Epithelial cell of esophagus (primary cell): ENCODE results near the gene PRSS1.
"Not testable (repeated sequence)": the region's sequence is repeated elsewhere in the genome, so short reads cannot be mapped to it uniquely, and the experiment has no call there.

Experiments used
- DNase-seq: peaks from one replicate; pipeline ENCODE4 v3.0.0; 2010; ENCODE audit warnings: low read depth
- H3K4me3 ChIP-seq: 2 replicates; pipeline ENCODE4 v1.5.1; 2011; ENCODE audit warnings: mild to moderate bottlenecking, low read length, control low read depth
- CTCF ChIP-seq: IDR thresholded peaks from 2 replicates; pipeline ENCODE4 v1.5.1; 2011; ENCODE audit warnings: low read depth, mild to moderate bottlenecking, low read length, control low read depth, inconsistent platforms; ENCODE audit not compliant: insufficient read depth; ENCODE audit errors: missing control alignments

PRSS1 gene

DNA sequence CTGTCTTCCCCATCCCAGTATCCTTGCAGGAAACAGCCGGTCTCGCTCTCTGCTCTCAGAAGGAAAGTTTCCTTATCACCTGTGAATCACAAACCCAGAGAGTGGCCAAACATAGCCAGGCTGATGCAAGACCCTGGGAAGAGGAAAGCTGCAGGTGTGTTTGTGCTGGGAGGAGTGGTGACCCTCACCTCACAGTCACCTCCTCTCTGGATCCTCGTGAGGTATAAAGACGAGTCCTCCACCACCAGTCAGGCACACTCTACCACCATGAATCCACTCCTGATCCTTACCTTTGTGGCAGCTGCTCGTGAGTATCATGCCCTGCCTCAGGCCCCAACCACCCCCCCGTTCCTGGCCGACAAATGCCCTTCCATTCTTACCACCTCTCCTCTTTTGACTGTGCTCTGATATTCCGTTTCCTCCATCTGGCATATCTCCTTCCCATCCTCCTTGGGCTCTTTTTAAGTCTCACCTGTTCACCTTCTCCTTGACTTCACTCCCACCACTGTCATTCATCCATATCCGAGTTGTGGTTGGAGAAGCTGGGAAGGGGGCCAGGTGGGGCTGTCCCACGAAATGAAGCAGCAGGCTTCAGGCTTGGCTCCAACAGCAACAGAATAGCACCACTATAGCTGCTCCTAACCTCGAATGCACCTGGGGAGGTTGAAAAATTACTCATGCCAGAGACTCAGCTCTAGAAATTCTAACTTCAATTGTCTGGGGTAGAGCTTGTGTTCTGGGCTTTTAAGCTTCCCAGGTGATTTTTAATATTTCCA, at the start of gene PRSS1:
Gene PRSS1, plus strand, starts transcription at position 255 of the 776 bp plus-strand sequence. Its CDS starts 13 bp downstream, at position 268.
- DNase-seq = no peak
- no peak within 1 kb of the TSS for H3K4me3 ChIP-seq
- no peak for TF ChIP-seq CTCF

GRCh38 chr7:142700935-142701334, 48.3 kb upstream of the PRSS1 start:
- not testable (repeated sequence) for H3K4me3 ChIP-seq, DNase-seq

- DNase-seq = no peak
- H3K4me3 ChIP-seq = no peak overlapping the region
- TF ChIP-seq CTCF = no peak
These were observed 45.5 kb upstream of the PRSS1 start for GRCh38 chr7:142703655-142704305.

DNA sequence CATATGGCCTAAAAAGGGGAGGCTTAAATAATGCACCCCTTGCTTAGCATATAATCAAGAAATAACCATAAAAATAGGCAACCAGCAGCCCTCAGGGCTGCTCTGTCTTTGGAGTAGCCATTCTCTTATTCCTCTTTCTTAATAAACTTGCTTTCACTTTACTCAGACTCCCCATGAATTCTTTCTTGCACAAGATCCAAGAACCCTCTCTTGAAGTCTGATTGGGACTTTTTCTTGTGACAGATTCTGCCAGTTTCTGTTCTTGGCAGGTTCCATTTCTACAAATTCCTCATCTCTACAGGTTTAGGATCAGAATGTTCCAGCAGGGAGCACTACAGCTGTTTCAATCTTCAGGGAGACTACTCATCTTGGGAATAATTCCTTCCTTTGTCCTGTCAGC, 40.5 kb upstream of the PRSS1 start:
- not testable (repeated sequence) for H3K4me3 ChIP-seq, DNase-seq

DNA sequence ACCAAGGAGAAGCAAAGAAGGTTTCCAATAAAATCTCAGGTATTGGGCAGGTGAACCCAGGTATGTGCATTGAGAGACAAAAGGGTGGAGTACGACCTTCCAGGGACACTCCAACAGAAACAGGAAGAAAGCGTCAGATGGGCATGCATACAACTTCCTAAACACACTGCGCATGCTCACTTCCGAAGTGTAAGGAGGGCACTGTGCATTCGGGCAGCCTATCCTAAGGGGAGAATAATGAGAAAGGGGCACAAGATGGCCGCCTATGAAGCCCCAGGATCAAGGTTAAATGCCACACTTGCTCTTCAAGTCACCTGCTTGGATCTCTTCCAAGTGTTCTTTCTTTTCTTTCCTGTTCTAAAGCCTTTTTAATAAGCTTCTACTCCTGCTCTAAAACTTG, 39.4 kb upstream of the PRSS1 start:
- TF ChIP-seq CTCF = no peak
- DNase-seq = no peak
- no peak overlapping the region for H3K4me3 ChIP-seq

DNA sequence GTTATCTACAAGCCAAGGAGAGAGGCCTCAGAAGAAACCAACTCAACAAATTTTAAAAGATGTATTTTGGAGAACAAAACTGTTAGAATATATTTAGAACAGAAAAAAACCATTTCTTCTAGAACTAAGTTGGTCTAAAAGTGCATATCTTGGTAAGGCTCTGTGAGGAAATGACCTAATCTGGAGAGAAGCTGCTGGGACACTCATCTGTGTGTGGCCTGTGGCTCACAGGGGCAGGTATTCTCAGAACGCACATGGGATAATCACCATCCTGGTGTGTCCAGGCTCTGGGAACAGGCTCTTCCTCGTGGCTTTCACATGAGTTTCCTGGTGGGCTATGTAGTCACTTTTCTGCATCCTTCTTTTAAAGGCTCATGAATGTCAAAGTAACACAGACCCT, 38.1 kb upstream of the PRSS1 start:
- DNase-seq = no peak
- H3K4me3 ChIP-seq = no peak overlapping the region
- no peak for TF ChIP-seq CTCF

DNA sequence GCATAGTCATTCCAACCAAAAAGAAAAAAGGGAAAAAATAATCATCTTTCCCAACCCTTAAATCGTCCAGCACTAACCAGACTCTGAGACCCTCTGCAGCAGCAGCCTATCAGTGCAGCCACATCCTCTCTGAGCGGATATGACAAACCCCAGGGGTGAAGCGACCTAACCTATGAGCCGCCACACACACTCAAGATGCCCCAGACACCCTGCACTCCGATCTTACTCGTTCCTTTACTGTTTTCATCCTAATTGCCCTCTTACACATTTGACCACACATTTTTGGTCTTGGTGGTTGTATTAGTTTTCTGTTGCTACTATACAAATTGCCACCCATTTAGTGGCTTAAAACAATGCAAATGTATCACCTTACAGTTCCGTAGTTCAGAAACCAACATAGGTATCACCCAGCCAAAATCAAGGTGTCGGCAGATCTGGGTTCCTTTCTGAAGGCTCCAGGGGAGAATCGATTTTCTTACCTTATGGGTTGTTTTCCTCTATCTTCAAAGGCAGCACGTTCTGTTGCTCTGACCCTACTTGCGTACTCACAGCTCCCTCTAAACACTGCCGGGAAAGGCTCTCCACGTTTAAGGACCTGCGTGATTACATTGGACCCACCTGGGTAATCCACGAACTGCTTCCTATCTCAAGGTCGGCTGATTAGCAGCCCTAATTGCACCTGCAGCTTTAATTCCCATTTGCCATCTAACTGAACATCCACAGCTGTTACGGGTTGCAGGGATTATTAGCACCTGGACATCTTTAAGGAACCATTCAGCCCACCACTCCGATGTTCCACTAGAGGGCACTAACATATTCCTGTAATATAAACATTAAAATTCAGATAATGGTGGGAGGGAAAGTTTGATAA, 37.3 kb upstream of the PRSS1 start:
- peak; percentile 63 for TF ChIP-seq CTCF
- peak; percentile 38 for DNase-seq
- H3K4me3 ChIP-seq = no peak overlapping the region
